ENCODE data around the gene NCR3LG1. TPM values are rescaled to one million over a fixed set of nuclear protein-coding genes. Genes with fewer than 3 reads are reported as not detected.

The NCR3LG1 gene
- total RNA-seq, 1 experiment from 2014 or later = 0.03 TPM

- no peaks in the 10 kb centered on the region for H3K27me3 ChIP-seq (ENCODE audit: control insufficient read depth, insufficient read depth, low read length)
- H3K36me3 ChIP-seq (replicated peaks; ENCODE audit: control insufficient read depth, insufficient read depth, low read length) = no peaks in the 10 kb centered on the region
- no peak overlapping the region for H3K4me3 ChIP-seq (ENCODE audit: insufficient read depth, low read depth, low read length)
- no peak for DNase-seq
These were observed 30.6 kb downstream of the NCR3LG1 start for GRCh38 chr11:17382046-17382728.

GRCh38 chr11:17383461-17383860, 31.9 kb downstream of the NCR3LG1 start:
- Histone ChIP-seq H3K27me3 (ENCODE audit: control insufficient read depth, insufficient read depth, low read length) (peaks cover 4% of the 10 kb centered on the region; the same call in 1 of the 2 replicates), H3K4me3 (ENCODE audit: insufficient read depth, low read depth, low read length) (no peak overlapping the region), H3K36me3 (replicated peaks; ENCODE audit: control insufficient read depth, insufficient read depth, low read length) (no peaks in the 10 kb centered on the region)
- no peak for DNase-seq

- Histone ChIP-seq H3K27me3 (ENCODE audit: control insufficient read depth, insufficient read depth, low read length) (peaks cover 8% of the 10 kb centered on the region; the same call in 1 of the 2 replicates), H3K4me3 (ENCODE audit: insufficient read depth, low read depth, low read length) (no peak overlapping the region), H3K36me3 (replicated peaks; ENCODE audit: control insufficient read depth, insufficient read depth, low read length) (no peaks in the 10 kb centered on the region)
- peak; percentile 77 for DNase-seq
These were observed 32.5 kb downstream of the NCR3LG1 start for GRCh38 chr11:17384002-17384511.

GRCh38 chr11:17385492-17385891, 33.9 kb downstream of the NCR3LG1 start:
- no peak for DNase-seq
- Histone ChIP-seq H3K36me3 (replicated peaks; ENCODE audit: control insufficient read depth, insufficient read depth, low read length) (no peaks in the 10 kb centered on the region), H3K27me3 (ENCODE audit: control insufficient read depth, insufficient read depth, low read length) (peaks cover 9% of the 10 kb centered on the region; the same call in 1 of the 2 replicates), H3K4me3 (ENCODE audit: insufficient read depth, low read depth, low read length) (no peak overlapping the region)

GRCh38 chr11:17385926-17386325, 34.3 kb downstream of the NCR3LG1 start:
- DNase-seq = peak; percentile 17
- no peaks in the 10 kb centered on the region for H3K36me3 ChIP-seq (replicated peaks; ENCODE audit: control insufficient read depth, insufficient read depth, low read length)
- peaks cover 12% of the 10 kb centered on the region; the same call in 1 of the 2 replicates for H3K27me3 ChIP-seq (ENCODE audit: control insufficient read depth, insufficient read depth, low read length)
- H3K4me3 ChIP-seq (ENCODE audit: insufficient read depth, low read depth, low read length) = no peak overlapping the region

- Histone ChIP-seq H3K36me3 (replicated peaks; ENCODE audit: control insufficient read depth, insufficient read depth, low read length) (no peaks in the 10 kb centered on the region), H3K4me3 (ENCODE audit: insufficient read depth, low read depth, low read length) (no peak overlapping the region), H3K27me3 (ENCODE audit: control insufficient read depth, insufficient read depth, low read length) (peaks cover 12% of the 10 kb centered on the region; the same call in 1 of the 2 replicates)
- DNase-seq = peak; percentile 83
These were observed 34.9 kb downstream of the NCR3LG1 start for GRCh38 chr11:17386331-17387084.

GRCh38 chr11:17387254-17387653, 35.7 kb downstream of the NCR3LG1 start:
- no peak for DNase-seq
- Histone ChIP-seq H3K36me3 (replicated peaks; ENCODE audit: control insufficient read depth, insufficient read depth, low read length) (no peaks in the 10 kb centered on the region), H3K4me3 (ENCODE audit: insufficient read depth, low read depth, low read length) (no peak overlapping the region), H3K27me3 (ENCODE audit: control insufficient read depth, insufficient read depth, low read length) (peaks cover 12% of the 10 kb centered on the region; the same call in 1 of the 2 replicates)

GRCh38 chr11:17387811-17388210, 36.2 kb downstream of the NCR3LG1 start:
- DNase-seq = no peak
- Histone ChIP-seq H3K27me3 (ENCODE audit: control insufficient read depth, insufficient read depth, low read length) (peaks cover 12% of the 10 kb centered on the region; the same call in 1 of the 2 replicates), H3K36me3 (replicated peaks; ENCODE audit: control insufficient read depth, insufficient read depth, low read length) (no peaks in the 10 kb centered on the region), H3K4me3 (ENCODE audit: insufficient read depth, low read depth, low read length) (no peak overlapping the region)

GRCh38 chr11:17388609-17389210, 37.1 kb downstream of the NCR3LG1 start, which contains the start of gene KCNJ11:
KCNJ11 (minus strand) TSS chr11:17388659; CDS start chr11:17388091, 568 bp downstream.
- peak; percentile 88 for DNase-seq
- no peaks in the 10 kb centered on the region for H3K36me3 ChIP-seq (replicated peaks; ENCODE audit: control insufficient read depth, insufficient read depth, low read length)
- peaks cover 12% of the 10 kb centered on the region; the same call in 1 of the 2 replicates for H3K27me3 ChIP-seq (ENCODE audit: control insufficient read depth, insufficient read depth, low read length)
- H3K4me3 ChIP-seq (ENCODE audit: insufficient read depth, low read depth, low read length) = peak within 1 kb of the TSS; percentile 50

GRCh38 chr11:17389211-17389956, 37.8 kb downstream of the NCR3LG1 start:
- Histone ChIP-seq H3K36me3 (replicated peaks; ENCODE audit: control insufficient read depth, insufficient read depth, low read length) (no peaks in the 10 kb centered on the region), H3K27me3 (ENCODE audit: control insufficient read depth, insufficient read depth, low read length) (peaks cover 12% of the 10 kb centered on the region; the same call in 1 of the 2 replicates), H3K4me3 (ENCODE audit: insufficient read depth, low read depth, low read length) (peak overlapping the region; percentile 50)
- peak; percentile 99 for DNase-seq

GRCh38 chr11:17389957-17390649, 38.5 kb downstream of the NCR3LG1 start:
- Histone ChIP-seq H3K36me3 (replicated peaks; ENCODE audit: control insufficient read depth, insufficient read depth, low read length) (no peaks in the 10 kb centered on the region), H3K4me3 (ENCODE audit: insufficient read depth, low read depth, low read length) (peak overlapping the region; percentile 50; the same call in 1 of the 2 replicates), H3K27me3 (ENCODE audit: control insufficient read depth, insufficient read depth, low read length) (peaks cover 12% of the 10 kb centered on the region; the same call in 1 of the 2 replicates)
- peak; percentile 50 for DNase-seq

GRCh38 chr11:17391493-17392355, 40.1 kb downstream of the NCR3LG1 start:
- Histone ChIP-seq H3K4me3 (ENCODE audit: insufficient read depth, low read depth, low read length) (no peak overlapping the region), H3K36me3 (replicated peaks; ENCODE audit: control insufficient read depth, insufficient read depth, low read length) (no peaks in the 10 kb centered on the region), H3K27me3 (ENCODE audit: control insufficient read depth, insufficient read depth, low read length) (peaks cover 12% of the 10 kb centered on the region; the same call in 1 of the 2 replicates)
- peak; percentile 16 for DNase-seq

GRCh38 chr11:17392872-17393271, 41.3 kb downstream of the NCR3LG1 start:
- DNase-seq = peak; percentile 29
- Histone ChIP-seq H3K27me3 (ENCODE audit: control insufficient read depth, insufficient read depth, low read length) (peaks cover 12% of the 10 kb centered on the region; the same call in 1 of the 2 replicates), H3K36me3 (replicated peaks; ENCODE audit: control insufficient read depth, insufficient read depth, low read length) (no peaks in the 10 kb centered on the region), H3K4me3 (ENCODE audit: insufficient read depth, low read depth, low read length) (no peak overlapping the region)
